Keratinocyte (primary cell): Measurements from ENCODE around the gene TUG1. TPM values are rescaled to one million over a fixed set of nuclear protein-coding genes. Genes with fewer than 3 reads are reported as not detected.

ENCODE experiments used
- DNase-seq: peaks from one replicate; pipeline ENCODE4 v3.0.0-alpha.2; 2011; ENCODE audit warnings: low read depth, missing footprints, low spot score
- FAIRE-seq: peaks from 2 replicates; lab custom pipeline; 2011; peaks lifted over from hg19 to GRCh38; lab: Jason Lieb, UNC
- H2AFZ ChIP-seq: 2 replicates; pipeline ENCODE4 v1.6.0; 2012; ENCODE audit warnings: low read length, control low read depth, inconsistent platforms; ENCODE audit not compliant: control insufficient read depth
- H3K27ac ChIP-seq: 2 replicates; pipeline ENCODE4 v1.5.1; 2011; ENCODE audit warnings: low read length; ENCODE audit not compliant: control insufficient read depth, insufficient read depth
- H3K27me3 ChIP-seq: 3 replicates; pipeline ENCODE4 v1.6.0; 2011; ENCODE audit warnings: low read length; ENCODE audit not compliant: control insufficient read depth, insufficient read depth; ENCODE audit errors: extremely low read depth
- H3K36me3 ChIP-seq, 2 experiments: 2 replicates in 1 of 2; 3 replicates in 1 of 2; pipeline ENCODE4 v1.5.1; 2011; ENCODE audit warnings: low read length in 2 of 2, mild to moderate bottlenecking in 1 of 2; ENCODE audit not compliant: control insufficient read depth in 2 of 2, insufficient read depth in 2 of 2; ENCODE audit errors: extremely low read depth in 1 of 2
- H3K4me1 ChIP-seq: 3 replicates; pipeline ENCODE4 v1.5.1; 2011; ENCODE audit warnings: low read length; ENCODE audit not compliant: control insufficient read depth, insufficient read depth; ENCODE audit errors: extremely low read depth
- H3K4me2 ChIP-seq: 3 replicates; pipeline ENCODE4 v1.6.0; 2011; ENCODE audit warnings: low read depth, low read length; ENCODE audit not compliant: control insufficient read depth, insufficient read depth; ENCODE audit errors: extremely low read depth
- H3K4me3 ChIP-seq, 3 experiments: fragments of 200-600 bp in 1 of 3; sonication (generic) in 1 of 3; 2 replicates in 2 of 3; 3 replicates in 1 of 3; pipeline ENCODE4 v1.5.1; 2011 to 2016; ENCODE audit warnings: low read length in 3 of 3, mild to moderate bottlenecking in 3 of 3, control low read depth in 2 of 3, inconsistent platforms in 1 of 3, low read depth in 1 of 3, mixed read lengths in 1 of 3, mixed run types in 1 of 3, moderate library complexity in 1 of 3; ENCODE audit not compliant: control insufficient read depth in 2 of 3, insufficient read depth in 2 of 3; ENCODE audit errors: extremely low read depth in 1 of 3
- H3K79me2 ChIP-seq: 2 replicates; pipeline ENCODE4 v1.6.0; 2012; ENCODE audit warnings: low read length; ENCODE audit not compliant: control insufficient read depth, insufficient read depth
- H3K9ac ChIP-seq: 3 replicates; pipeline ENCODE4 v1.6.0; 2011; ENCODE audit warnings: low read length; ENCODE audit not compliant: control insufficient read depth, insufficient read depth; ENCODE audit errors: extremely low read depth
- H3K9me1 ChIP-seq: 3 replicates; pipeline ENCODE4 v1.6.0; 2011; ENCODE audit warnings: low read length; ENCODE audit not compliant: control insufficient read depth, insufficient read depth; ENCODE audit errors: extremely low read depth
- H3K9me3 ChIP-seq: 2 replicates; pipeline ENCODE4 v1.5.1; 2012; ENCODE audit warnings: low read depth, low read length; ENCODE audit not compliant: control insufficient read depth
- H4K20me1 ChIP-seq: 3 replicates; pipeline ENCODE4 v1.6.0; 2011; ENCODE audit warnings: low read length; ENCODE audit not compliant: control insufficient read depth, insufficient read depth; ENCODE audit errors: extremely low read depth
- EZH2 ChIP-seq: IDR thresholded peaks from one replicate; pipeline ENCODE4 v1.6.1; 2012; ENCODE audit warnings: inconsistent platforms, mild to moderate bottlenecking, low read length, moderate library complexity
- dilution Hi-C: fragments of 300-500 bp; cut with MboI; formaldehyde crosslinking; loops from one replicate; pipeline ENCODE4 v1.7.0; 2020; ENCODE audit warnings: low sequenced_read_pairs; ENCODE audit not compliant: extremely low pct_ligation_motif_present
- polyA plus RNA-seq, 5 experiments: library from polyadenylated mRNA; depleted of rRNA in 3 of 5; stranded (reverse) in 3 of 5; stranded (forward) in 1 of 5; unstranded in 1 of 5; fragments of >200 nt; gene quantifications; 1 replicate in 1 of 5; 2 replicates in 3 of 5; 3 replicates in 1 of 5; pipeline versions ENCODE4 v1.2.1 to v1.2.3, GENCODE V29; 2011 to 2012; ENCODE audit warnings: missing spikeins in 2 of 5, low read depth in 1 of 5, low replicate concordance in 1 of 5
- TF ChIP-seq, protein P1 (sequence below), 3 experiments: IDR thresholded peaks in 1 of 3; conservative IDR thresholded peaks in 1 of 3; optimal IDR thresholded peaks in 1 of 3; 2 replicates in 2 of 3; 3 replicates in 1 of 3; pipeline versions ENCODE3 to v1.5.1; 2011; ENCODE audit warnings: low read length in 3 of 3, mild to moderate bottlenecking in 3 of 3, moderate library complexity in 2 of 3, control low read depth in 1 of 3, inconsistent platforms in 1 of 3; ENCODE audit not compliant: insufficient read depth in 2 of 3; ENCODE audit errors: extremely low read depth in 1 of 3

Gene TUG1
- polyA plus RNA-seq, 1 donor (not counting 4 experiments of a cell fraction or from before 2014, with no cell fraction given) = 77.1 TPM

DNA sequence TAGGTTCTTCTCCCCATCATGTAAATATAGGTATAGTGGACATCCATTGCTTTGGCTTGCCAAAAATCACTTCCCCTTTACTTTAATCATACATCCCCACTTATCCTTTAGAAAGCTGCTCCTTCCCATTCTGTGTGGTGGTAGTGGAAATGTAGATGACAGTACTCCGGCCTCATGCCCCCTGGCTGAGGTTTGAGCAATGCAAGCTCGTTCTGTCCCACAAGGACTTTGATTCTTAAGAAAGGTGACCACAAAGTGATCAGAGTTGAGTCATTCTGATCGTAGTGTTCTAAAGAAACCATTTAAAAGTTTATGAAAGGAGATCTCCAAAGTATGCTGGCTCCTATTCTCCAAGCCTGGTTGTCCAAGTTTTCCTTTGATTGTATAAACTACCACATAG lies 10.9 kb downstream of the TUG1 start:
- Histone ChIP-seq H3K9me3 (peaks cover 6% of the 10 kb centered on the region), H3K79me2 (peaks cover 5% of the 10 kb centered on the region), H4K20me1 (no peaks in the 10 kb centered on the region), H3K36me3 (peaks cover 7 to 9% of the 10 kb centered on the region in 2 experiments), H3K4me3 (no peak overlapping the region), H2AFZ (no peak overlapping the region), H3K4me1 (no peaks in the 10 kb centered on the region), H3K27ac (no peak overlapping the region), H3K9me1 (no peaks in the 10 kb centered on the region), H3K9ac (no peak overlapping the region), H3K4me2 (no peak overlapping the region), H3K27me3 (no peaks in the 10 kb centered on the region)
- DNase-seq (no peak), FAIRE-seq (no peak)
- no peak for TF ChIP-seq EZH2
- TF ChIP-seq, protein P1, sequence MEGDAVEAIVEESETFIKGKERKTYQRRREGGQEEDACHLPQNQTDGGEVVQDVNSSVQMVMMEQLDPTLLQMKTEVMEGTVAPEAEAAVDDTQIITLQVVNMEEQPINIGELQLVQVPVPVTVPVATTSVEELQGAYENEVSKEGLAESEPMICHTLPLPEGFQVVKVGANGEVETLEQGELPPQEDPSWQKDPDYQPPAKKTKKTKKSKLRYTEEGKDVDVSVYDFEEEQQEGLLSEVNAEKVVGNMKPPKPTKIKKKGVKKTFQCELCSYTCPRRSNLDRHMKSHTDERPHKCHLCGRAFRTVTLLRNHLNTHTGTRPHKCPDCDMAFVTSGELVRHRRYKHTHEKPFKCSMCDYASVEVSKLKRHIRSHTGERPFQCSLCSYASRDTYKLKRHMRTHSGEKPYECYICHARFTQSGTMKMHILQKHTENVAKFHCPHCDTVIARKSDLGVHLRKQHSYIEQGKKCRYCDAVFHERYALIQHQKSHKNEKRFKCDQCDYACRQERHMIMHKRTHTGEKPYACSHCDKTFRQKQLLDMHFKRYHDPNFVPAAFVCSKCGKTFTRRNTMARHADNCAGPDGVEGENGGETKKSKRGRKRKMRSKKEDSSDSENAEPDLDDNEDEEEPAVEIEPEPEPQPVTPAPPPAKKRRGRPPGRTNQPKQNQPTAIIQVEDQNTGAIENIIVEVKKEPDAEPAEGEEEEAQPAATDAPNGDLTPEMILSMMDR (optimal IDR thresholded peaks at IDR 0.05 in 1 of 3, IDR thresholded peaks at IDR 0.05 in 1 of 3, conservative IDR thresholded peaks at IDR 0.05 in 1 of 3; ENCODE audit: extremely low read depth in 1 of 3, insufficient read depth in 2 of 3, low read length in 3 of 3) = no peak
- dilution Hi-C loops = no loop called here

DNA sequence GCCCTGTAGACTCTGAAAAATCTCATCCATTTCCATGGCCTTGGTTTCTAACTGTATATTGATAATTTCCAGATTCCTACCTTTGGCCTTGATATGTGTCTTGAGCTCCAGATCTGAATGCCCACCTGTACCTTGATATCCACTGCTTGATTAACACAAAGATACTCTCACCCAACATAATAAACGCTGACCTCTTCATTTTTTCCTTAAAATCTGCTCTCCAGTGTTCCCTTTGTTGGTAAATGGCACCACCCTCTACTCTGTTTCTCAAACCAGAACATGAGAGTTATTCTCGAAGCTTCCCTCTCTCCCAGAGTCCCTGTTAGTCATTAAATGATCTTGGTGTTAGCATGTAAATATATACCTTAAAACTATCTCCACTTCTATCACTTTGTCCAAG lies 13.4 kb downstream of the TUG1 start:
- FAIRE-seq (no peak), DNase-seq (no peak)
- Histone ChIP-seq H3K27ac (no peak overlapping the region), H3K9me3 (no peaks in the 10 kb centered on the region), H3K4me1 (no peaks in the 10 kb centered on the region), H3K4me2 (no peak overlapping the region), H3K36me3 (no peaks in the 10 kb centered on the region), H3K27me3 (no peaks in the 10 kb centered on the region), H3K9me1 (no peaks in the 10 kb centered on the region), H3K4me3 (no peak overlapping the region), H3K9ac (no peak overlapping the region), H2AFZ (no peak overlapping the region), H3K79me2 (no peaks in the 10 kb centered on the region), H4K20me1 (no peaks in the 10 kb centered on the region)
- dilution Hi-C loops = no loop called here
- TF ChIP-seq, protein P1 (optimal IDR thresholded peaks at IDR 0.05 in 1 of 3, IDR thresholded peaks at IDR 0.05 in 1 of 3, conservative IDR thresholded peaks at IDR 0.05 in 1 of 3; ENCODE audit: extremely low read depth in 1 of 3, insufficient read depth in 2 of 3, low read length in 3 of 3) = no peak
- TF ChIP-seq EZH2 = no peak
